Neural progenitor cell (in vitro differentiated cells): ENCODE measurements around the gene ID1. TPM values are rescaled to one million over a fixed set of nuclear protein-coding genes. Genes with fewer than 3 reads are reported as not detected.

Source experiments
- DNase-seq: peaks from one replicate; pipeline ENCODE4 v3.0.0-alpha.2; 2016; ENCODE audit warnings: low spot score
- H2AFZ ChIP-seq: fragments of 200-600 bp; sonication (generic); replicated peaks from 2 replicates; pipeline ENCODE4 v1.6.1; 2016; ENCODE audit warnings: antibody characterized with exemption
- H3F3A ChIP-seq: fragments of 200-600 bp; sonication (generic); 2 replicates; pipeline ENCODE4 v1.6.1; 2016; ENCODE audit warnings: antibody characterized with exemption, low read depth
- H3K27ac ChIP-seq: fragments of 200-600 bp; sonication (generic); 2 replicates; pipeline ENCODE4 v1.5.1; 2016; ENCODE audit warnings: mild to moderate bottlenecking
- H3K27me3 ChIP-seq: fragments of 200-600 bp; sonication (generic); 2 replicates; pipeline ENCODE4 v1.6.1; 2016; ENCODE audit warnings: mild to moderate bottlenecking, moderate library complexity
- H3K36me3 ChIP-seq: fragments of 200-600 bp; sonication (generic); 2 replicates; pipeline ENCODE4 v1.5.1; 2016
- H3K4me1 ChIP-seq: fragments of 200-600 bp; sonication (generic); 2 replicates; pipeline ENCODE4 v1.6.1; 2016; ENCODE audit warnings: mixed run types
- H3K4me2 ChIP-seq: fragments of 200-600 bp; sonication (generic); 2 replicates; pipeline ENCODE4 v1.6.1; 2016
- H3K4me3 ChIP-seq: fragments of 200-600 bp; sonication (generic); 2 replicates; pipeline ENCODE4 v1.5.1; 2016
- H3K79me2 ChIP-seq: fragments of 200-600 bp; sonication (generic); 2 replicates; pipeline ENCODE4 v1.6.1; 2016; ENCODE audit warnings: low read depth
- H3K9ac ChIP-seq: fragments of 200-600 bp; sonication (generic); 2 replicates; pipeline ENCODE4 v1.6.1; 2016
- H3K9me3 ChIP-seq: fragments of 200-600 bp; sonication (generic); 2 replicates; pipeline ENCODE4 v1.5.1; 2016; ENCODE audit warnings: low read depth
- H4K20me1 ChIP-seq: fragments of 200-600 bp; sonication (generic); 2 replicates; pipeline ENCODE4 v1.6.1; 2016; ENCODE audit warnings: low read depth
- H3K27ac Mint-ChIP-seq: 3 replicates; pipeline ENCODE4 v1.8.0; 2021; ENCODE audit warnings: mixed read lengths
- H3K27me3 Mint-ChIP-seq: 2 replicates; pipeline ENCODE4 v1.8.0; 2022; ENCODE audit warnings: low read depth, mild to moderate bottlenecking, inconsistent platforms, moderate library complexity, mixed read lengths; ENCODE audit not compliant: insufficient read depth
- H3K36me3 Mint-ChIP-seq: 3 replicates; pipeline ENCODE4 v1.8.0; 2021; ENCODE audit warnings: mixed read lengths
- H3K4me1 Mint-ChIP-seq: 3 replicates; pipeline ENCODE4 v1.8.0; 2021; ENCODE audit warnings: mixed read lengths
- H3K4me3 Mint-ChIP-seq: 3 replicates; pipeline ENCODE4 v1.8.0; 2021; ENCODE audit warnings: mild to moderate bottlenecking, moderate library complexity, mixed read lengths
- H3K9me3 Mint-ChIP-seq: 3 replicates; pipeline ENCODE4 v1.8.0; 2020; ENCODE audit warnings: mixed read lengths
- CTCF ChIP-seq: fragments of 200-600 bp; sonication (generic); IDR thresholded peaks from 2 replicates; pipeline ENCODE4 v1.5.1; 2017; ENCODE audit warnings: antibody characterized with exemption, mild to moderate bottlenecking
- EZH2 ChIP-seq: fragments of 200-600 bp; sonication (generic); IDR thresholded peaks from 2 replicates; pipeline ENCODE4 v1.6.1; 2017; ENCODE audit warnings: antibody characterized with exemption, mild to moderate bottlenecking, moderate library complexity
- EZH2phosphoT487 ChIP-seq: fragments of 200-600 bp; sonication (generic); IDR thresholded peaks from 2 replicates; pipeline ENCODE4 v1.6.1; 2017; ENCODE audit warnings: antibody characterized with exemption
- total RNA-seq: library from RNA; depleted of rRNA; stranded (reverse); fragments of >200 nt; gene quantifications from 2 replicates; pipeline ENCODE4 v1.2.3, GENCODE V29; 2015; ENCODE audit warnings: low replicate concordance

The ID1 gene
- total RNA-seq, 1 donor from 2014 or later: 80.8 TPM

GRCh38 chr20:31604567-31605030, 490 bp upstream of the ID1 start:
- Histone ChIP-seq H3K4me2 (peak overlapping the region; percentile 86), H3K4me3 (peak overlapping the region; percentile 77), H3K9ac (peak overlapping the region; percentile 61), H3K4me1 (peaks cover 29% of the 10 kb centered on the region), H4K20me1 (peaks cover 19% of the 10 kb centered on the region), H3K36me3 (no peaks in the 10 kb centered on the region), H2AFZ (no peak overlapping the region), H3F3A (peaks cover 53% of the 10 kb centered on the region), H3K79me2 (peaks cover 23% of the 10 kb centered on the region), H3K27me3 (peaks cover 22% of the 10 kb centered on the region), H3K9me3 (no peaks in the 10 kb centered on the region), H3K27ac (peak overlapping the region; percentile 98)
- Mint-ChIP-seq H3K9me3 (no peaks in the 10 kb centered on the region), H3K4me3 (peak overlapping the region; percentile 99), H3K4me1 (peaks cover 41% of the 10 kb centered on the region), H3K27me3 (peaks cover 15% of the 10 kb centered on the region), H3K36me3 (peaks cover 16% of the 10 kb centered on the region), H3K27ac (peak overlapping the region; percentile 95)
- DNase-seq: peak; percentile 59
- no peak for TF ChIP-seq EZH2
- no peak for TF ChIP-seq CTCF
- no peak for TF ChIP-seq EZH2phosphoT487

DNA sequence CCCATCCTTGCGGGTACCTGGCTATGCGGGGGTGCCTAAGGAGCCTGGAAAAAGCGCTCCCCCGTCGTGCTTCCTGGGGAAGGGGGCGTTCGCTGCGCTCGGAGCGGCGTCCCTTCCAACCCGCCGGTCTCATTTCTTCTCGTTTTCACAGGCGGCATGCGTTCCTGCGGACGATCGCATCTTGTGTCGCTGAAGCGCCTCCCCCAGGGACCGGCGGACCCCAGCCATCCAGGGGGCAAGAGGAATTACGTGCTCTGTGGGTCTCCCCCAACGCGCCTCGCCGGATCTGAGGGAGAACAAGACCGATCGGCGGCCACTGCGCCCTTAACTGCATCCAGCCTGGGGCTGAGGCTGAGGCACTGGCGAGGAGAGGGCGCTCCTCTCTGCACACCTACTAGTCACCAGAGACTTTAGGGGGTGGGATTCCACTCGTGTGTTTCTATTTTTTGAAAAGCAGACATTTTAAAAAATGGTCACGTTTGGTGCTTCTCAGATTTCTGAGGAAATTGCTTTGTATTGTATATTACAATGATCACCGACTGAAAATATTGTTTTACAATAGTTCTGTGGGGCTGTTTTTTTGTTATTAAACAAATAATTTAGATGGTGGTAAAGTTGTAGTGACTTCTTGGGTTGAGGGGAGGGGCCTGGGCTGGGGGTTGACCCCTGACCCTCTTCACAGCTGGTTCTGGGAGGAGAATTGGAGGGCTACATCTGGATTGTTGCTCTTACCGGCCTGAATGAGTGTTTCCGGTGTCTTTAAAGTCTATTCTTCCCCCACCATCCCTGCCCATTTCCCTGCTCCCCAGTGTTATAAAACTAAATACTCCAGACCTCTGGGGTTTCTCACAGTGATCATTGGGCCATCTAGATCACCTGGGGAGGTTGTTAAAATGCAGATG, 1.1 kb downstream of the ID1 start:
- H3K36me3 ChIP-seq: no peaks in the 10 kb centered on the region
- no peaks in the 10 kb centered on the region for H3K9me3 ChIP-seq
- Mint-ChIP-seq H3K4me1 (peaks cover 45% of the 10 kb centered on the region), H3K36me3 (peaks cover 16% of the 10 kb centered on the region), H3K27me3 (peaks cover 15% of the 10 kb centered on the region), H3K9me3 (no peaks in the 10 kb centered on the region), H3K4me3 (peak overlapping the region; percentile 99), H3K27ac (peak overlapping the region; percentile 98)
- H3K4me1 ChIP-seq: peaks cover 29% of the 10 kb centered on the region
- peak overlapping the region; percentile 77 for H3K4me3 ChIP-seq
- H3K9ac ChIP-seq: peak overlapping the region; percentile 80
- no peak for TF ChIP-seq EZH2phosphoT487
- no peak for TF ChIP-seq CTCF
- no peak for TF ChIP-seq EZH2
- peak overlapping the region; percentile 86 for H3K4me2 ChIP-seq
- H2AFZ ChIP-seq: no peak overlapping the region
- H3F3A ChIP-seq: peaks cover 53% of the 10 kb centered on the region
- DNase-seq: peak; percentile 69
- peaks cover 19% of the 10 kb centered on the region for H4K20me1 ChIP-seq
- no peak overlapping the region for H3K27ac ChIP-seq
- peaks cover 22% of the 10 kb centered on the region for H3K27me3 ChIP-seq
- peaks cover 23% of the 10 kb centered on the region for H3K79me2 ChIP-seq

- H2AFZ ChIP-seq: no peak overlapping the region
- peaks cover 29% of the 10 kb centered on the region for H3K4me1 ChIP-seq
- H3K27me3 Mint-ChIP-seq: peaks cover 15% of the 10 kb centered on the region
- TF ChIP-seq CTCF (no peak), EZH2 (no peak), EZH2phosphoT487 (no peak)
- peaks cover 23% of the 10 kb centered on the region for H3K79me2 ChIP-seq
- H3K36me3 Mint-ChIP-seq: peaks cover 16% of the 10 kb centered on the region
- H3K4me2 ChIP-seq: peak overlapping the region; percentile 86
- H3K4me1 Mint-ChIP-seq: peaks cover 52% of the 10 kb centered on the region
- H3K27ac Mint-ChIP-seq: peak overlapping the region; percentile 91
- peak overlapping the region; percentile 99 for H3K4me3 Mint-ChIP-seq
- peak; percentile 37 for DNase-seq
- H4K20me1 ChIP-seq: peaks cover 19% of the 10 kb centered on the region
- H3K9me3 ChIP-seq: no peaks in the 10 kb centered on the region
- H3K9me3 Mint-ChIP-seq: no peaks in the 10 kb centered on the region
- H3K36me3 ChIP-seq: no peaks in the 10 kb centered on the region
- H3K27me3 ChIP-seq: peaks cover 22% of the 10 kb centered on the region
- no peak overlapping the region for H3K9ac ChIP-seq
- peak overlapping the region; percentile 77 for H3K4me3 ChIP-seq
- H3F3A ChIP-seq: peaks cover 56% of the 10 kb centered on the region
- no peak overlapping the region for H3K27ac ChIP-seq
Observed at GRCh38 chr20:31606804-31607639, 1.9 kb downstream of the ID1 start.
